Smooth muscle cell (in vitro differentiated cells): ENCODE measurements around the gene SLC35A3. TPM values are rescaled to one million over a fixed set of nuclear protein-coding genes. Genes with fewer than 3 reads are reported as not detected.

Experiments
- DNase-seq: peaks from one replicate; lab custom pipeline; 2025; ENCODE audit not compliant: unreplicated experiment; lab: John Stamatoyannopoulos, UW
- H2AFZ ChIP-seq: fragments of 200-600 bp; sonication (generic); 2 replicates; pipeline ENCODE4 v1.6.0; 2016; ENCODE audit warnings: antibody characterized with exemption, low read depth, mild to moderate bottlenecking
- H3F3A ChIP-seq: fragments of 200-600 bp; sonication (generic); 2 replicates; pipeline ENCODE4 v1.6.0; 2017; ENCODE audit warnings: antibody characterized with exemption, low read depth
- H3K27ac ChIP-seq: fragments of 200-600 bp; sonication (generic); 2 replicates; pipeline ENCODE4 v1.5.1; 2016; ENCODE audit warnings: low read depth, mild to moderate bottlenecking
- H3K27me3 ChIP-seq: fragments of 200-600 bp; sonication (generic); 2 replicates; pipeline ENCODE4 v1.6.1; 2016; ENCODE audit warnings: low read depth, mild to moderate bottlenecking
- H3K36me3 ChIP-seq: fragments of 200-600 bp; sonication (generic); 2 replicates; pipeline ENCODE4 v1.5.1; 2016; ENCODE audit warnings: low read depth
- H3K4me1 ChIP-seq: fragments of 200-600 bp; sonication (generic); 2 replicates; pipeline ENCODE4 v1.5.1; 2016; ENCODE audit warnings: low read depth
- H3K4me2 ChIP-seq: fragments of 200-600 bp; sonication (generic); 2 replicates; pipeline ENCODE4 v1.6.0; 2016; ENCODE audit warnings: mild to moderate bottlenecking
- H3K4me3 ChIP-seq: fragments of 200-600 bp; sonication (generic); 2 replicates; pipeline ENCODE4 v1.5.1; 2016; ENCODE audit warnings: mild to moderate bottlenecking
- H3K79me2 ChIP-seq: fragments of 200-600 bp; sonication (generic); 2 replicates; pipeline ENCODE4 v1.6.0; 2016; ENCODE audit warnings: low read depth, mild to moderate bottlenecking
- H3K9ac ChIP-seq: fragments of 200-600 bp; sonication (generic); 2 replicates; pipeline ENCODE4 v1.6.0; 2016; ENCODE audit warnings: low read depth
- H3K9me3 ChIP-seq: fragments of 200-600 bp; sonication (generic); replicated peaks from 2 replicates; pipeline ENCODE4 v1.5.1; 2016; ENCODE audit warnings: low read depth
- H4K20me1 ChIP-seq: fragments of 200-600 bp; sonication (generic); 2 replicates; pipeline ENCODE4 v1.6.0; 2016; ENCODE audit warnings: low read depth
- CTCF ChIP-seq: fragments of 200-600 bp; sonication (generic); IDR thresholded peaks from 2 replicates; pipeline ENCODE4 v1.5.1; 2017; ENCODE audit warnings: borderline replicate concordance, mild to moderate bottlenecking, antibody characterized with exemption; ENCODE audit not compliant: insufficient read depth, poor library complexity, severe bottlenecking
- WGBS: methylation state at CpG from one replicate; pipeline ENCODE4 v1.1.7; 2016; ENCODE audit warnings: low lambda C conversion rate; 5-methylcytosine and 5-hydroxymethylcytosine counted together
- polyA plus RNA-seq: library from polyadenylated mRNA; unstranded; fragments of >200 nt; fragmentation: Nextera tagmentation; extraction: Ambion mirVana; gene quantifications from 2 replicates; pipeline ENCODE4 v1.2.1, GENCODE V29; 2016
- total RNA-seq: library from RNA; depleted of rRNA; stranded (reverse); fragments of >200 nt; gene quantifications from 2 replicates; pipeline ENCODE4 v1.2.3, GENCODE V29; 2014

The SLC35A3 gene
- total and polyA plus RNA-seq, 2 experiments from 2014 or later: 8.2 to 33.5 TPM

- WGBS: 95% methylated on average over 1 of the region's 1 CpG
- H3K4me2 ChIP-seq: no peak overlapping the region
- no peak overlapping the region for H2AFZ ChIP-seq
Observed at GRCh38 chr1:100035214-100035613, 65.4 kb downstream of the SLC35A3 start.

GRCh38 chr1:100036718-100037655 lies 67.2 kb downstream of the SLC35A3 start:
- peaks cover 6% of the 10 kb centered on the region for H3F3A ChIP-seq
- H3K4me1 ChIP-seq: peaks cover 17% of the 10 kb centered on the region
- TF ChIP-seq CTCF: no peak
- H3K9ac ChIP-seq: peak overlapping the region; percentile 99
- no peaks in the 10 kb centered on the region for H3K27me3 ChIP-seq
- H3K4me3 ChIP-seq: peak overlapping the region; percentile 71
- no peak for DNase-seq
- 7% methylated on average over 11 of the region's 11 CpGs for WGBS
- H4K20me1 ChIP-seq: peaks cover 30% of the 10 kb centered on the region
- peak overlapping the region; percentile 98 for H3K4me2 ChIP-seq
- H3K79me2 ChIP-seq: peaks cover 44% of the 10 kb centered on the region
- peak overlapping the region; percentile 97 for H3K27ac ChIP-seq
- H2AFZ ChIP-seq: peak overlapping the region; percentile 61
- no peaks in the 10 kb centered on the region for H3K36me3 ChIP-seq
- H3K9me3 ChIP-seq: no peaks in the 10 kb centered on the region

More at GRCh38 chr1:100035214-100035613, 65.4 kb downstream of the SLC35A3 start:
- H3K27me3 ChIP-seq: no peaks in the 10 kb centered on the region
- no peaks in the 10 kb centered on the region for H3K9me3 ChIP-seq
- no peak for TF ChIP-seq CTCF
- DNase-seq: no peak
- no peak overlapping the region for H3K4me3 ChIP-seq
- H3K36me3 ChIP-seq: no peaks in the 10 kb centered on the region
- H3K4me1 ChIP-seq: peaks cover 12% of the 10 kb centered on the region
- peaks cover 26% of the 10 kb centered on the region for H3K79me2 ChIP-seq
- H3K27ac ChIP-seq: no peak overlapping the region
- no peak overlapping the region for H3K9ac ChIP-seq
- H3F3A ChIP-seq: peaks cover 6% of the 10 kb centered on the region
- H4K20me1 ChIP-seq: peaks cover 12% of the 10 kb centered on the region

- Histone ChIP-seq H3K79me2 (peaks cover 50% of the 10 kb centered on the region), H3K9me3 (no peaks in the 10 kb centered on the region), H3K27ac (peak overlapping the region; percentile 97), H3K4me1 (peaks cover 22% of the 10 kb centered on the region), H3K27me3 (no peaks in the 10 kb centered on the region), H3K9ac (peak overlapping the region; percentile 99), H3K36me3 (no peaks in the 10 kb centered on the region), H3K4me3 (peak overlapping the region; percentile 71), H2AFZ (peak overlapping the region; percentile 61), H3K4me2 (peak overlapping the region; percentile 98), H3F3A (peaks cover 6% of the 10 kb centered on the region), H4K20me1 (peaks cover 36% of the 10 kb centered on the region)
- WGBS: 0% methylated on average over 8 of the region's 8 CpGs
- no peak for TF ChIP-seq CTCF
- DNase-seq: no peak
Observed at GRCh38 chr1:100037656-100037926, 67.8 kb downstream of the SLC35A3 start.
